ENCODE measurements around the gene SORBS2.

The SORBS2 gene

DNA sequence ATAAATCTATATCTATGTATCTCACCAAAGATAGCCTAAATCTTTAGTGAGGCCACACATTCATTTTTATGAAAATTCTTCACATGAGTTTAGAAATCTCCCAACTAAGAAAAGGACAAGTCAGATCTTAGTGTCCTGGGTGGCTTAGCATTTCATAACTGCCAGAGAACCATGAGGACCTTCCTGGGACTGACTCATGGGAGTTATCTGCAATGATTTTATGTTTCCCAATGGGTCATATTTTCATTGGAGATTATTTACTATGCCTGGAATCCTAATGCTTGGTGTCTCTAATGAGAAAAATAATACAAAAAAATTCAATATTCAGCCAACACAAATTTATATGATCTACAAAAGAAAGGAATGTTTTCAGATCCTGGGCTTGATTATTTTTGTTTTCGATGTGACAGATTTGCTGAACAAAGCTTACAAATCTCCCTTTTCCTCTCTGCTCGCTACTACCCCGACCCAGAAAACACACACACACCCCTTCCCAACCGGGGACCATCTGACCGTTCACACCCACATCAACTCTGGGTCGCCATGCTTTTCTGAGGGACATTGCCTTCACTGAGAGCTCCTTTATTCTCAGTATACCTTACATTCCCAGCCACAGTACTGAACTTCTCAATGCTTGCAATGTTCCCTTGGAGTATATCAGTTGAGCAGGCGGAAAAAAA lies 40.1 kb downstream of the SORBS2 start:
- DNase-seq: no peak

DNA sequence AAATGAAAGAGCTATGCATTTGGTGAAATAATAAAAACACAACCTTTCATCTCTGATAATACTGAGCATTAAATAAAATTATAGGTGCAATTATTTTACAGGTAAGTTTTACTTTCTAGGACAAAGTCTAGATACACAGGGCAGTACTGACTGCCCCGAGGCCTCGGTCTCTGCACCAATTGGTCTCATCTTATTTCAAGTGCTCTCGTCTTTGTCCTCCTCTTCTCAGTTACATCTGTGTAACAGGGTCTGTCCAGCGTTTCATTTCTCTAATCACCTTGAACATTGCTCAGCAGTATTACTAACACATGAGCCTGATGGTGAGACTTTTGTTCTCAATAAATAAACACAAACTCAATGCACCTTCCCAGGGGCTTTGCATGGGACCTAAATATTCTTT lies 44.5 kb downstream of the SORBS2 start:
- no peak for DNase-seq

- DNase-seq: no peak
Measured at GRCh38 chr4:185764876-185765275, 47.1 kb downstream of the SORBS2 start.

DNA sequence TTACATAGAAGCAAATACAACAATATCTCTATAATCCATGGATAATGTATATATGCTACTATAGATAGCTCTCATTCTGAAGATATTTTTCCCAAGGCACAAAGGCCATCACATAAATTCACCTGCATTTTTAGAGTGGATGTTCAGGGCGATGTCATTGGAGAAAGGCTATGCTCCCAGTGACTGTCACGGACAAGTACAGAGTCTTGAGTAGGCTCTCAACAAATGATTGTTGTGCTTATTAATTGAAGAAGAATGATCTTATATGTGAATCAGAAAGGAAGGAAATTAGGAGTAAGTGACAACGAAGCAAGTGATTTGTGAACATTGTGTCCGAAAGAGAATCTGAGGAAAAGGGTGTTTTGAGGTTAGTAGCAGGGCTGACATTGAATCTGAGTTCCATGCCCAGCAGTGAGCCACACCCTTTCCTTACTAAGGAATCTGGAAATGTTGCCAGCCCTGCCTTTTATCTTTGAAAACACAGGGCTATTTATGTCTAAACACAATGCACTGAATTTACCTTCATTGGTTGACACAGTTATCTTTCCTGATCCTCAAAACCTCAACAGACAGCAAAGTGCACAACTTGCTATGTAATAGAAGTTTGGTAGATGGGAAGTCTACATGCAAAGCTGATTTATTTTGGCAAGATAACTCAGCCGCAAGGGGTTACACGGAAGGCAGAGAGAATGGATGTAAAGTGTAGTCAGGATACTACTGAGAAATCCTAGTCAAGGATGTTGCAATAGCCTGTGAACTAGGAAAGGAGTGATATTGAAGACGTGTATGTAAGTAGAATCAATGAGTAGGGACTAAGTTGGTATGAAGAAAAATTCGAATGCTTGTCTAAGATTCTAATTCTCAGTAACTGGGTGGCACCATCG lies 50.4 kb downstream of the SORBS2 start:
- DNase-seq: no peak

DNA sequence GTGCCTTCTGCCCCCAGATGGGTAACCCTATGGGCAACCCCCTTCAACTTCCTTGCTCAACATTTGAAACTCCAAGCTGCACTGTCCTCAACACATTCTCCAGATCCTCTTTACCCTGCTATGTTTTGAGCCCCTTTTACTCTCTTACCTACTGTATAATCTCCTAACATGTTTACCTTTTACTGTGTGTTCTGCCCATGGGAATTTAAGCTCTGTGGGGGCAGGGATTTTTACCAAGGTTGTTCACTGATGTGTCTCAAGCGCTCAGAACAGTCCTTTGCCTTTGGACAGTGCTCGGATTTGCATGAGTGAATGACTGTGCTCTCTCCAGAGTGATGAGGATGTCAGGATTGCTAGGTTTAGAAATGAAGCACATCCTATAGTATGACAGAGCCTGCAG lies 53.2 kb downstream of the SORBS2 start:
- DNase-seq: no peak

DNA sequence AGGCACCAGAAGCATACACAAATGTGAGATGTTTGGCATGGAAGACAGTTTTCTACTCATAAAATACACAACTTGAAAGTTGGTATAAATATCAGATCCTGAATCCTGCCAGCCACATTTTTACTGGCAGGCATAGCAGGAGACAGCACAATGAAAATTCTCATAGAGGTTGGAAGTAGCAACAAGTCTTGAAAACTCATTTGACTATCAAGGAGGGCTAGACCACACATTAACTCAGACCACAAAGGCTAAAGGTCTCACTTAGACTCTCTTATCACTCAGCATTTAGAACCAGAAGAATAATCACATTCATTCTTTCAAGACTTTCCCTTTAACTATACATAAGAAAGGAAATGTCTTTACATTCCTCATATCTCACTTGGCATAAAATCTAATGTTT lies 56.5 kb downstream of the SORBS2 start:
- no peak for DNase-seq

DNA sequence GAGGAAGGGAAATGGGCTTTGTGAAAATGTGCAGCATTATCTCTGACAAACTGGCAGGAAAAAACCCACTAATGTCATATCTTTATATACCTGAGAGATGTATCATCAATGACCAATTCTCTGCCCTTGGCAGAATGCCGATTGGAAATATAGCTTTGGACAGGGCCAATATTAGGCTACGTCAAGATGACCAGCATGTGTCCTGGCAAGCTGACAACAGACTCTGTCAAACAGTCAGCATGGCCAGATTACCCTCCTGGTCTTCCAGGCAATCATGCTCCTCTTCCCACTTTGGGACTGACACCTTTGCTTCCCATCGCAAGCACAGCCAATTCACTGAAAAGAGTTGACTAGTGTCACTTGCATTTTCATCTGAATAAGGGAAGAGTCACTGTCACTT lies 57.0 kb downstream of the SORBS2 start:
- no peak for DNase-seq

DNA sequence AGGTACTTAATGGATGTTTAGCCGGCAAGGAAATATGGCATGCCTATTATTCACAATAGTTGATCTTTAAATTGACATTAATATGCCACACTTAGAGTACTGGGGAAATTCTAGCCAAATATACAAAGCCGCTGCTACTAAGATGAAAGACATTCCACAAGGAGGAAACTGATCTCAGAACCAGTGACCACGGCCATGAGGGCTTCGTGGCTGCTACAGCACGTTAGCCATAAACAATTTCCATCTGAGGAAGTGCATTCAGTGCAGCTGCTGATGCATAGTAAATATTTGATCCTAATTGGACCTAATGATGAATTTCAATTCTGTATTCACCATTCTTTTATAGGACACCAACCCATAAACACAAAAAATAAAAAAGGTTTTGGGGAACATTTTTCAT lies 59.1 kb downstream of the SORBS2 start:
- no peak for DNase-seq

DNA sequence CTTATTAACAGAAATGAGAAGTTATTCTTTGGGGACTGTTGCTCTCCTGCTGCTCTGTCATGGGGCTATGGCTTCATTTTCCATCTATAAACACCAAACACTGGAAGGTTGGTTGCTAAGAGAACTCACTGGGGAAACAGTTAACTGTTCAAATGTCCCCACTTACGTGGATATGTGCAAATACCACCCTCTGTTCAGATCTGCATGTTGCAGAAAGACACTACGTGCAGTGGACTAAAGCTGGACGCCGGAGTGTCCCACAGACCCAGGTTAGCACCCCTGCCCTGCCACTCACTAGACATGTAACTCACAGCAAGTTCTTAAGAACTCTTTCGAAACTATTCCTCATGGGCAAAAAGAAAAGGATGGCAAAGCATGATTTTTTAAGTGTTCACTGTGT lies 62.1 kb downstream of the SORBS2 start:
- no peak for DNase-seq

- no peak for DNase-seq
Measured at GRCh38 chr4:185748901-185749390, 63.0 kb downstream of the SORBS2 start.

- DNase-seq: no peak
Measured at GRCh38 chr4:185745891-185746290, 66.1 kb downstream of the SORBS2 start.

DNA sequence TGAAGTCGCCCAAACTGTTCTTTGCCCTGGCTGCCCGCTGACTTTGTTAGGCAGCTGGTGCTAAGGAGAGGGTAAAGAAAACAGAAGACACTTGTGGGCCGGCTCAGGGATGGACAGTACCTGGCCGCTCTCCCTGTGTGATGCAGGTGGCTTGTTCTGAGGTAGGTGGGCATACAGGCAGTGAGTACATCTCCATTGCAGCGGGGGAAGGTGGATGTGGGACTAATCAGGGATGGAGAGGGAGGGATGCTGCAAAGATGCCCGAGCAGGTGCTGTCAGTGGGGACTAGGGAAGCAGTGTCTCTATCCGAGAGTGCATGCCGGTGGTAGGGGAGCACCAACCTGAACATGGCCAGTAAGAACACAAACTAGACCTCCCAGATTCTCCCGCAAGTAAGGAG lies 67.0 kb downstream of the SORBS2 start:
- DNase-seq: no peak

DNA sequence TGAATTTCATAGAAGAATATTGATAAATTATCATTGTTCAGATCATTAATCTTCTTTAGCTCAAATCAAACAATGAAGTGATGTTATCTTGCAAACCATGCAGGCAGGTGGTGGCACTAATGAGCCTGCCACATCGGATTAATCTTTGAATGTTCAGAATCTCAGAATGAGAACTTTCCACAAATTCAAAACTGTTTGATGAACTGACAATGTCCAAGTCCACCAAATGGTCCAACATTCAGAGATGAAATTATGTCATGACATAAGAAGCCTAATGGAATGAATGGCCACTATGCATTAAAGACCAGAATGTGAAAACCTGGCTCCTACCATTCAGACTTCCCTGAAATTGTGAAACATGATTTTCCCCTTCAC lies 67.5 kb downstream of the SORBS2 start:
- no peak for DNase-seq

DNA sequence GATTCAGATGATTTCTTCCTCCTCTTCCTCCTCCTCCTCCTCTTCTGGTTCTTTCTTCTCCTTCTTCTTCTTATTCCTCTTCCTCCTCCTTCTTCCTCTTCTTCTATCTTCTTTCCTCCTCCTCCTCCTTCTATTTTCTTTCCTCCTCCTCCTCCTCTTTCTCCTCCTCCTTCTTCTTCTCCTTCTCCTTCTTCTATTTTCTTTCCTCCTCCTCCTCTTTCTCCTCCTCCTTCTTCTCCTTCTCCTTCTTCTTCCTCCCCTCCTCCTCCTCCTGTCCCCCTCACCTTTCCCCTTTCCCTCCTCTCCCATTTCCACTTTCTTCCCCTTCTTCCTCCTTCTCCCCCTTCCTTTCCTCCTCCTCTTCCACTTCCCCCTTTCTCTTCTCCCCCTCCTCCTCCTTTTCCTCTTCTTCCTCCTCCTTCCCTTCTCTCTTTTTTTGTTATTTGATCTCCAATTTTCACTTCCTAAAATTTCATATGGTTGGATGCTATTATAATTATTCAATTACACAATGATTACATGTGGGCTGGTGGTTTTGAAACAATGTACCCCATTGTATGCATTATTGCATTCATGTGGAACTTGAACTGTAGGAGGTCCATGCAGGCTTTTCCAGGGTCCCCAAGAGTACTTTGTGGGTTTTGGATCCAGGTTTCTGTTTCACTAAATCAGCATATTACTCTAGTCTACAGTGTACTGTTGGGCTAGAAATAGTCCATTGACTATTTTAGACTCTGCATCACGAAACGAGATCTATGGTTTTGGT lies 68.1 kb downstream of the SORBS2 start:
- DNase-seq: no peak

GRCh38 chr4:185742766-185743165 lies 69.2 kb downstream of the SORBS2 start:
- DNase-seq: no peak

DNA sequence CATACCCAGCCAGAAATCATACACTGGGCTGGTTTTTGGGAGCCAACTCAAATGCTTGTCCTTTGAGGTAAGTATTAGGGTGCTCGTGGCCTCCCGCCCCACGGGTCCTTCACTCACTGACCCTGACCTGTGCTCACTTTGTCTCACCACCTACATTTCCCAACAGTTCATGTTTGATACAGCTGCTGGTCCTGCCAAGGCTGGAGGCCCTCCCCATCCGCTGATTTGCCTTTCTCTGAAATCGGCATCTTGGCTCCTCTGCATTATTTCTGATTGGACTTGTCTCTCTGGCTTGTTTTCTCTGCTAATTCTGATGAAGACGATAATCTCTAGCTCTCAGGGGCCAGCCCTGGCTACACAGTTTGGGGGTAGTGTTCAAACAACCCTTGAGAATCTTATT lies 70.2 kb downstream of the SORBS2 start:
- DNase-seq: no peak

GRCh38 chr4:185740471-185740873 lies 71.5 kb downstream of the SORBS2 start:
- no peak for DNase-seq

- no peak for DNase-seq
Measured at GRCh38 chr4:185738820-185739219, 73.2 kb downstream of the SORBS2 start.

DNA sequence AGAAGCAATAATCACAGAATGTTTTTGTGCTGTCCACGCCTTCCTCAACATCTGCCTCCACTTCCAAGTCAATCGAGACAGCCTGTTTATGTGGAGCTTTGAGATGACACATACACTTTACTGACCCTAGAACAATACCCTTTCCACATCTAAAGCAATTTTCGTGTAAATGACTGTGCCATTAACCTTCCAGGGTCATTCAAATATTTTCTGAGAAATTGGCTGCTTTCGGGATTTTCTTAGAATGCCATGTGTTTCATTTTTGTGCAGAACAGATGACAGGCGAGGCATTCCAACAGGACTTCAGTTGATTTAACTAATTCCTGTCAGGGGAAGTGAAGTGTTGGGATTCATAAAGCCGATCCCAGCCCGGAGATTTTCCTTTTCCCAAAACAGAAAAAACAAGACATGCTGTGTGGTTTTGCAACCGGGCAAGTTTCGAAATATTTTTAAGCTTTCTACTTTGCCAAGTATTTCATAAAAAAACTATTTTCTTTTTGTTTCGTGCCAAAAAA lies 73.9 kb downstream of the SORBS2 start:
- DNase-seq: no peak

DNA sequence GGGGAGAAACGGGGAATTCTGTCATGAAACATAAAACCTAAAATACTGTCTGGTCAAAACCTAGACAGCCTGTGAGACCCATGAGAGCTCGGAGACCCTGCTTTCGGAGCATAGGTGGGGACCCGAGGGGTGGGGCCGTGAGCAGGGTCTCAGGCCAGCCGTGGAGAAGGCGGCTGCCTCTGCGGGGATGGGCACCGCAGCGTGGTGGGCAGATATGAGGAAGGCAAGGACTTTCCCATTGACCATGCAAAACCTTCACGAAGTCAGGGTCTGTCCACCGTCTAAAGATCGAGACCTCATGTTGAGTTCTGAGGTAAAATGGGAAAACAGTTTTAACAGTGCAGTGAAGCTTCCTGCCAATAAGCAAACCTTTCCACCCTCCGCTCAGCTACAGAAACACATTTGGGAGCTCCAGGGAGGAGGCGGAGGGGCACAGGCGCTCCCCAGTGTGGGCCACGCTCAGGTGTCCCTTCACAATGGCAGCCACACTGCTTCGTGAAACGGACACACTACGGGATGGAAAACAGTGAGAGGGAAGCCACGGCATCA lies 74.4 kb downstream of the SORBS2 start:
- DNase-seq: no peak

- no peak for DNase-seq
Measured at GRCh38 chr4:185736882-185737281, 75.1 kb downstream of the SORBS2 start.

DNA sequence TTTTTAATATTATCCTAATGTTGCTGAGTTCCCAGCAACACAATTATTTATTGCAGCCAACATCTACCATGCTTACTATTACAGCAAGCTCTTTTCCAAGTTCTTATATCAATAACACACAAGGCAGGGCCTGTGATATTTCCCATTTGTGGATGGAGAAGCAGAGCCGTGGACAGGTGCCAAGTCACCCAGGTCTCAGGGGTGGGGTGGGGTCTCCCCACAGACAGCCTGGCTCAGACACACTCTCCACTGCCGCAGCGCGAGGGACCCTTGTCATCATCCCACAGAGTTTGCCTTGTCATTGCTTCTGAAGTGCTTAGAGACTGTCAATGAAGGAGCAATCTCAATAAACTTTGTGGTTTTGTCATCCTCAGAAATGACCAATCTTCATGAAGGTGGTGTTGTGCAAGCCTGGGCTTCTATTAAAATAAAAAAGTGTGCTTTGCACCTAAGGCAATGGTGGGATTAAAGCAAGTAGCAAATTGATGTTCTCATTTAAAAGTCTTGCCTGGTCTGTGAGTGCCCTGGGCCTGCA lies 76.1 kb downstream of the SORBS2 start:
- no peak for DNase-seq

- no peak for DNase-seq
Measured at GRCh38 chr4:185734930-185735329, 77.1 kb downstream of the SORBS2 start.

All from activated CD8-positive, alpha-beta memory T cell treated with anti-CD3 and anti-CD28 coated beads, Interleukin-2, amount 50 U/mL, for 48 hours (primary cell).